Activated T-helper 9 cell treated with anti-CD3 and anti-CD28 coated beads, Interleukin-2, amount 50 U/mL, for 16 hours (primary cell): ENCODE data around the gene RNF26.
A peak's percentile ranks its signal among the peaks of the same experiment; 100 is the strongest.

Experiments
- DNase-seq: peaks from one replicate; pipeline ENCODE4 v3.0.0-alpha.2; 2020; ENCODE audit warnings: low read depth

RNF26 gene

DNA sequence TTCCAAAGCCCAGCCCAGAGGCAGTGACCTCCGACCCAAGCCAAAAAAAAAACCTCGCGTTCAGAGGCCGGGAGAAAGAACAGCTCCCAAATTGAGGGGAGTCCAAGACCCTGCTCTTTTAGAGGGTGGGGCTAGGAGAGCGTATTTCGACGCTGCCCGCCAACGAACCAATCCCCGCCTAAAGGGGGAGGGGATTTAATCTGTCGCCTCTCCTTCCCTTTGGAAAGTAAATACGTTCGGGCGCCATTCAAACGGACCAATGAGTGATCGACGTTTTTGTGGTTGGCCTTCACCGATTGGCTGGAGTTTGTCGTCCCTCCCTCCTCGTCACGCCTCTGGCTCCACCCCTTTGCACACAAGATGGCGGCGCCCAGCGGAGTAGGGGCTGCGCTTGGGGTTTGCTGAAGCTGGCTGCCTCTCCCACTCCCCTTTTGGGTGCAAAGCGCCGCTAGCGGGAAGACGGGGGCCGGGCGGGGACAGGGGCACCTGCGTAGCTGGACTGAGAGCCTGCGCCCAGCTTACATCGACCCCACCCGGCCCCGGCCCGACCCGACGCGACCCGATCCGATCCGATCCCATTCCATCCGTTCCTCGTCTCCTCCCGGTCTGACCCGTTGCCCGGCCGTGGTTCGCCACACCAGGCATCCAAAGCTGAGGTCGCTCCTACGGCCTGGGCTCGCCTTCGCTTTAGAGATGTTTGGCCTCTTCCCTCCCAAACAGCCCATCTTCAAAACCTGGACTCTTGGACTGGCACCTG, at the start of gene RNF26:
Gene RNF26, plus strand, starts transcription at position 354 of the 757 bp plus-strand sequence. CDS start 596 bp downstream, outside the sequence.
- peak; percentile 87 for DNase-seq

DNA sequence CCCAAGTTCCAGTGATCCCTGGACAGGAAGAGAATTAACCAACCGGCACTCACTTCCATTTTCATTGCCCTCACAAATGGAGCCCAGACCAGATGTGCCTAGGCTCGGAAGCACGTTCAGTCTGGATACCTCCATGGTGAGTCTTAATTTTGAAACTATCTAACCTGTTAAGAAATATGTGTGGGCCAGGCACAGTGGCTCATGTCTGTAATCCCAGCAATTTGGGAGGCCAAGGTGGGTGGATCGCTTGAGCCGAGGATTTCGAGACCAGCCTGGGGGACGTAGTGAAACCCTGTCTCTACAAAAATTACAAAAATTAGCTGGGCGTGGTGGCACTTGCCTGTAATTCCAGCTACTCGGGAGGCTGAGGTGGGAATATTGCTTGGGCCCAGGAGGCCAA, 48.9 kb upstream of the RNF26 start:
- no peak for DNase-seq

- DNase-seq, result no peak
These were observed 46.1 kb upstream of the RNF26 start for GRCh38 chr11:119288219-119288618.

GRCh38 chr11:119290894-119291497, 43.3 kb upstream of the RNF26 start:
- DNase-seq, result no peak

DNA sequence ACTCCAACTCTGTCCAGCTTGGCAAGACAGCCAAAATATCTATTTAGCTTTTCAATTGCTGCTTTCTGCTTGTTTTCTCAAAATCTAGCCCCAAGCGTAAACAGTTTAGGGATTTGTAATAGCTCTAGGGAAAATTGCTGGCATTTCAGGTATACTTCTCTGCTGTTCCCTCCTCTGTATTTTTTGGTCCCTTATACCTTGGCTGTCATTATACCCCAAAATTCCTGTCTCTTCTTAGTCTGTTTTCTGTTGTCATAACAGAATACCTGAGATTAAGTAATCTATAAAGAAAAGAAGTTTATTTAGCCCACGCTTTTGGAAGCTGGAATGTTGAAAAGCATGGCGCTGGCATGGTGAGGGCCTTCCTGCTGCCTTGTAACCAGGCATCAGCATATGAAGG, 40.9 kb upstream of the RNF26 start:
- no peak for DNase-seq

- DNase-seq, result no peak
These were observed 39.1 kb upstream of the RNF26 start for GRCh38 chr11:119295178-119295577.

GRCh38 chr11:119297938-119298337, 36.4 kb upstream of the RNF26 start:
- no peak for DNase-seq

DNA sequence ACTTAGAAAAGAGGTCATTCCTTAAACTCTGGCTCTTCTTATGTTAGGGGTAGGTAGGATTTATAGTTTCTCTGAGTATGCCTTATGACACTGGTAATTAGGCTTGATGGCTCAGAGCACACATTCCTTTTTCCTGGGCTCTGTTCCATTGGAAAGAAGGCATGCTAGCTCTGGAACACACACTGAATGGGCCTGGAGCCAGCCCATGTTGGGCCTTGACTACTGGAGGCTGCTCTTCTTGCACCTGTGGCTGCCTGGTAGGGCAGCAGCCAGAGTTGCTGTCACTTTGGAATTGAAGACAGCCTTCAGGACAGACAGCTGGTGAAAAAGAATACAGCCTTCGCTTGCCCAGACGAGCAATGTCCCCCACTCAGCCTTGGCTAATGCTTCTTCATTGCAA, 35.6 kb upstream of the RNF26 start:
- DNase-seq, result no peak

GRCh38 chr11:119299416-119299815, 34.9 kb upstream of the RNF26 start:
- no peak for DNase-seq

DNA sequence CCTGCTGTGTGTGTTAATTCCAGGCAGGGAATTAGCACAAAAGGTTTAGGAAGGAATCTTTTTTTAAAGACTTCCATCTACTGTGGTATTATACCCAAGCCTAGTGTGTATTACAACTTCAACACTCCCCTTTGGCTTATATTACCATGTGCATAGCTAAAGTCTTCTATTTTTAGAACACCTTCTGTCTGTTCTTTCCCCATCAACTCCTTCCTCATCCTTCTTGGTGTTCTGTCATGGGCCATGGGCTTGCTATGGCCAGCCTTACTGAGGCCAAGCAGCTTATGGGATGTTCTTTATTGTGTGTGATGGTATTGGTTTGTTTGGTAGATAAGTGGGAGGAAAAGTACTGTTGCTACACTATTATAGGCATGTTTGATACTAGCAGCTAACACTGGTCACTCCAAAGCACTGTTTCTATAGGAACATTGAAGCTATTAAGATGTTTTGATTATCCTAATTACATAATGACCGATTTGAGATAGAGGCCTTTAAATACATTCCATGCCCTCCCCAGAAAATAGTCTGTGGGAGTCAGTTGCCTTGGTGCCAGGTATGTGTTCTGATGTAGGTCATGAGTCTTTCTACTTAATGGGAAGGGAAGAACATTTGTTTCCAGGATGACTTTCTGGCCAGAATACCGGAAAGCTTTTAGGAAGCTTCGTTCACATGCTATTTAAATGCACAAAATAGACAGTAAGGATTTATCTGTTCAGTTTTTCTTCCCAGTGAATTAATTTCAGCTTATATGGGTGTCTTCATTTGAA, 33.9 kb upstream of the RNF26 start:
- DNase-seq, result no peak

DNA sequence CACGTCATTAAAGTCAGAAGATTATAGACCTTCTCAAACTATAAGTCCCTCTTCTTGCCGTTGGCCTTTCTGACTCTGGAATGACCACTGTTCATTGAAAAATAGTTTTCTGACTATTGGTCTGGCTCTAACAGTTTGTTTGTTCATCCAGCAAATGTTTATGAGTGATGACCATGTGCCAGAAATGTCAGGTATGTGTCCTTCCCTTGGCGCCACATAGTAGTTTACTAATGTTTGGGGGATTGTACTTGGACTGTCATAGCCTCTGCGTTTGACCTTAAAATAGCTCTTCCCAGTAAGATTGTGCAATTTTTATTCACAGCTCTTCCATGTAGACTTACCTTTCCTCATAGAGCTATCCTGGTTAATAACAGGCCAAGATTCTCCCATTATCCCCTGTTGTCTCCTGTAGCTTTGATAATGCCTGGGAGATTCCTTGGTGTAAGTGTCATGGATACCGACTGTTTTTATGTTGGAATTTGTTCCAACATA, 31.1 kb upstream of the RNF26 start:
- DNase-seq, result no peak

DNA sequence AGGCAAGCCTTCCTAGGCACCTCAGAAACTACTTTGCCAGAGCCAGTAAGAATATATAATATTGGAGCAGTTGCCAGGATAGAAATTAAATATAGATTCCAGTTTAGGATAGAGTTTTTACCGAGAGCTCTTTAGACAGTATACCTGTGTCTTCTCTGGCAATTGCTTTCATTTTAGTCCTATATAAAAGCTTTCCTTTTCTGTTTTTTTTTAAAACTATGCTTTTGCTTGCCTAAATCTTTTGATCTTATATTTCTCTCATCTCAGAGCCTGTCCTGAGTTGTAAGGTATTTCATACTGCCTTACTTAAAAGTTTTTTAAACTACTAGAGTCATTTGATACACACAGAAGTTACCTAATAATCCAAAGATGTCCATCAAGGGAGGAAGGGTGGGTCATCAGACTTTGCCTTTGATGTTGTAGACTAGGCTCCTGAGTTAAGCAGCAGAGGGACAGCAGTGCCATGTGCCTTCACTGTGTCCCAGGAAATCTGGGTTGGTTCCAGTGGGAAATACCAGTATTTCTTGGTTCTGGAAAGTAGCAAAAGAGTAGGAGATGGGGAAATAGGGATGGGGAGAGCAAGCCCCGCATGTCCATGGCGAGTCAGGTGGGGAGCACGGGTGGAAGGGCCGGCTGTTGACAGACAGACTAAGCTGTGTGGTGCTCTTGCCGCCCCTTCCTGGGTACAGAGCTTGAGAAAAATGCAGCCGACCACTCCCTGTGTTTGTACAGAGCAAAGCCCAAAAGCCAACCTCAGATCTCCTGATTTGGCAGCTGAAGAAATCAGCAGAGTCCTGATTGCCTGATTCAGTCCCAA, 28.6 kb upstream of the RNF26 start:
- no peak for DNase-seq

- DNase-seq, result no peak
These were observed 27.9 kb upstream of the RNF26 start for GRCh38 chr11:119306373-119306890.

GRCh38 chr11:119307219-119307618, 27.1 kb upstream of the RNF26 start:
- DNase-seq, result no peak

GRCh38 chr11:119307974-119308373, 26.4 kb upstream of the RNF26 start:
- DNase-seq, result no peak

- no peak for DNase-seq
These were observed 24.9 kb upstream of the RNF26 start for GRCh38 chr11:119309411-119309810.

DNA sequence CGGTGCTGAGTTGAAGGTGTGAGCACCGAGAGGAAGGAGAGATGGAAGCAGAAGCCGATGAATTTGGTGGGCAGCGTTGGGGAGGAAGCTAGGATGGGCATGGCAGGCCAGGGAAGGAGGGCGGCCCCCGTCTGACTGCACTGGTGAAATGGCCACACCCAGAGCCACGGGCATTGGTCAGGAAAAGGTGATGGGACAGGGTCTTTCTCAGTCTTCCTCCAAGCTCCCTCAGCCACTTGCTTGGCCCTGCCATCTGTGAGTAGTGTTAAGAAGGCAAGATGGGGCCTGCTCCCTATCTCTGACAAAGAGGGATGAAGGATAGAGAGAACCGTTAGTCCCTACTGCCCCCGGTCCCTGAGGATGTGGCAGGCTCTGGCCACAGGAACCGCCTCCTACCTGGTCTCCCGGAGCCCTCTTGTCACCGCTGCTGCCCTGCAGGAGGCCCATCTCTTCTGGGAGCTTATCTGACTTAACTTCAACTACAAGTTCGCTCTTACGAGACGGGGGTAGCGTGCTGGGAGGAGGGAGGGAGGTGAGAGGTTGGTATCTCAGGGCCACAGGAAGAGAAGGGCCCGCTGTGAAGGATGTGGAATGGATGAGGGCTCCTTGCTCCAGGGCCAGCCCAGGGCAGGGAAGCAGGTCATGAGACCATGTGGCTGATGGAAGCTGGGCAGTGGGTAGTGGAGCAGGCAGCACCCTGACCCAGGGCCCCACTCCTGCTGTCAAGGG, 24.2 kb upstream of the RNF26 start:
- DNase-seq, result no peak

GRCh38 chr11:119310682-119311052, 23.7 kb upstream of the RNF26 start:
- DNase-seq, result no peak

DNA sequence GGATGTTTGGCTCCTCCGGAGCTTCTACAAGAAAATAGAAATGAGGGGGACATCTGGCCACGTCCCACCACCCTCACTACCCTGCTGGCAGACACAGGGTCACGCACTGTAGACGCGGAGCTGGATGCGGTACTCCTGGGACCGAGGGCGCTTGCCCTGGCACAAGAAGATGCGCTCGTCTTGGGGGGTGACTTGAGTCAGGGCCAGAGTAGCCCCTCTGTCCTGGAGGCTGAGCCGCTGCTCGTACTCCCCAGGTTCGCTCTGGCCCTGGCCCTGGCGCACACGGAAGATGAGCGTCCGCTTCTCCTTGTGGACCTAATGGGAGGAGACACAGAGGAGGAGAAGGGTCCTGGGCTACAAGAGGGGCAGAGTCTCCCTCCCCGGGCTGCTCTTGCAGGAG, 19.6 kb upstream of the RNF26 start:
- no peak for DNase-seq

DNA sequence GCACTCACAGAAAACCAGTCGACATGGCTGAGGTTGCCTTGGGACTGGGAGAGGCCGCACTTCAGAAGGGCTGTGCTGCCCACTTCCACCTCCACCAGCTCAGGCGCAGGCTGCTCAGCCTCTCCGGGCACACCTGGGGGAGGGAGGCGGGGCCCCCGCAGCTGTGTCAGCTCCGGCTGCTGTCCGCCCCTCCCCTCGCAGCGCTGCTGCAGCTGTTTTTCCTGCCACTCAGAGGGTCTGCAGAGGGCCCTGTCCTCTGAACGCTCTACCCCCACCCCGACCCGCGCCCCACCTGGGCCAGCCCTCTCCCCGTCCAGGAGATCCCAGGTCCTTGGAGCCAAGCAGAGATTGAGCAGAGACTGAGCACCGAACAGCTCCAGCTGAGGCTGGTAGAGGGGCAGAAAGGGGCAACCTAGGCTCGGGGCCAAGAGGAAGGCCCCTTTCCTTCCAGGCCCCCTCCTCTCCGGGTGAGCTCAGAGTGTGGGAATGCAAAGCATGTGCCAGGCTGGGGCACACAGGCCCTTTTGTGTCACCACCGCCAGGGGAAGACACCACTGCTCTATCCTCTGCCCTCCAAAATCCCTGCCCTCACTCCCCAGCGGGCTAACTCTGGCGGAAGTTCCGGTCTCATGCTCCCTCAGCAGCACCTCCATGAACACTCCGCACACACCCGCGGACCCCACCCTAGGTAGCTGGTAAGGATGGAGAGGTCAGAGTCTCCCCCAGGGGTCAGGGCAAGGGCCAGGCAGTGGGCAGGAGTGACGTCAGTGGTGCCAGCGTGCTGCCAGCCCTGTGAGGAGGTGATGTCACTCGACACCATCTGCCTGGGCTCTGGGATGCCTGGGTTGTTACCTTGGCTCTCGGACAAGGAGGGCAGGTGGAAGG, 19.0 kb upstream of the RNF26 start:
- peak; percentile 27 for DNase-seq
